K562 (cell line): ENCODE results near the gene DLL4. TPM values are rescaled to one million over a fixed set of nuclear protein-coding genes. Genes with fewer than 3 reads are reported as not detected.
A peak's percentile ranks its signal among the peaks of the same experiment; 100 is the strongest.

Experiments used
- ATAC-seq: fragments of 200-7000 bp; cut with Tn5 transposase; 3 replicates; pipeline ENCODE4 v1.9.1; 2020; ENCODE audit warnings: moderate library complexity
- BruUV-seq: library from RNA; stranded (reverse); fragments of 400-500 nt; replicated peaks from 2 replicates; lab custom pipeline; 2021; lab: Mats Ljungman, UMichigan
- CTCF ChIA-PET: fragments of 300-600 bp; formaldehyde crosslinking; extraction: SDS; loops from one replicate; lab custom pipeline; 2021; ENCODE audit warnings: low intra/inter-chr PET ratio; lab: Yijun Ruan, JAX
- POLR2A ChIA-PET: fragments of 300-600, 350-650 bp; sonication (Branson Sonifier 250); formaldehyde crosslinking; extraction: SDS; loops from one replicate; lab custom pipeline; 2021; ENCODE audit warnings: antibody characterized with exemption, inconsistent platforms; lab: Yijun Ruan, JAX
- DNase-seq, 4 experiments: peaks; one replicate each; pipeline versions ENCODE4 v3.0.0 to v3.0.0-alpha.2; 2011 to 2018; ENCODE audit warnings: low spot score in 3 of 4, mixed read lengths in 3 of 4; ENCODE audit errors: extremely low read depth in 1 of 4
- FAIRE-seq: peaks from 2 replicates; lab custom pipeline; 2011; peaks lifted over from hg19 to GRCh38; lab: Jason Lieb, UNC
- H2AFZ ChIP-seq: 2 replicates; pipeline ENCODE4 v1.6.0; 2011; ENCODE audit warnings: low read depth, low read length, control low read depth, inconsistent platforms
- H3K27ac ChIP-seq: fragments of 200-600 bp; 3 replicates; pipeline ENCODE4 v1.8.0; 2011; ENCODE audit warnings: low read depth, mild to moderate bottlenecking, control low read depth, inconsistent platforms, low read length, moderate library complexity, mixed read lengths; ENCODE audit errors: extremely low read depth
- H3K27me3 ChIP-seq, 2 experiments: fragments of 300-600 bp in 1 of 2; 2 replicates in 1 of 2; 3 replicates in 1 of 2; pipeline versions ENCODE4 v1.6.0 to v1.8.0; 2011; ENCODE audit warnings: inconsistent platforms in 2 of 2, low read length in 2 of 2, mild to moderate bottlenecking in 1 of 2, mixed read lengths in 1 of 2, moderate library complexity in 1 of 2; ENCODE audit not compliant: control insufficient read depth in 2 of 2, insufficient read depth in 2 of 2
- H3K36me3 ChIP-seq: fragments of 300-600 bp; 3 replicates; pipeline ENCODE4 v1.8.0; 2011; ENCODE audit warnings: mild to moderate bottlenecking, low read length, inconsistent platforms; ENCODE audit not compliant: control insufficient read depth, insufficient read depth
- H3K4me1 ChIP-seq, 2 experiments: fragments of 200-600 bp in 1 of 2; replicated peaks in 1 of 2; 2 replicates in 1 of 2; 3 replicates in 1 of 2; pipeline versions ENCODE4 v1.5.1 to v1.8.0; 2011; ENCODE audit warnings: inconsistent platforms in 2 of 2, low read length in 2 of 2, mild to moderate bottlenecking in 1 of 2, mixed read lengths in 1 of 2, moderate library complexity in 1 of 2; ENCODE audit not compliant: control insufficient read depth in 2 of 2, insufficient read depth in 2 of 2
- H3K4me2 ChIP-seq: 2 replicates; pipeline ENCODE4 v1.6.1; 2011; ENCODE audit warnings: low read length, control low read depth, inconsistent platforms, mixed read lengths; ENCODE audit not compliant: insufficient read depth
- H3K4me3 ChIP-seq: fragments of 200-600 bp; sonication (generic), shearing (Covaris generic); 2 replicates; pipeline ENCODE4 v1.5.1; 2016; ENCODE audit warnings: control low read depth, inconsistent platforms
- H3K79me2 ChIP-seq: fragments of 200-600 bp; 3 replicates; pipeline ENCODE4 v1.8.0; 2011; ENCODE audit warnings: low read length, inconsistent platforms; ENCODE audit not compliant: control insufficient read depth, insufficient read depth
- H3K9ac ChIP-seq, 2 experiments: 2 replicates each; pipeline versions ENCODE4 v1.6.0 to v1.6.1; 2011; ENCODE audit warnings: low read depth in 2 of 2, low read length in 2 of 2, control low read depth in 1 of 2, inconsistent platforms in 1 of 2, mild to moderate bottlenecking in 1 of 2, mixed read lengths in 1 of 2; ENCODE audit not compliant: insufficient read depth in 1 of 2
- H3K9me1 ChIP-seq: one replicate; pipeline ENCODE4 v1.6.0; 2011; ENCODE audit warnings: inconsistent platforms, mild to moderate bottlenecking, low read length, moderate library complexity; ENCODE audit not compliant: control insufficient read depth, insufficient read depth
- H3K9me3 ChIP-seq: replicated peaks from 2 replicates; pipeline ENCODE4 v1.5.1; 2011; ENCODE audit warnings: low read depth, low read length, inconsistent platforms; ENCODE audit not compliant: control insufficient read depth, insufficient read depth
- H4K20me1 ChIP-seq: replicated peaks from 2 replicates; pipeline ENCODE4 v1.6.1; 2011; ENCODE audit warnings: low read length, inconsistent platforms, mixed read lengths; ENCODE audit not compliant: control insufficient read depth, insufficient read depth
- HSF4 ChIP-seq: fragments of 250-450 bp; sonication (Bioruptor Pico); IDR thresholded peaks from 2 replicates; pipeline ENCODE4 v2.1.2; 2022; ENCODE audit warnings: mild to moderate bottlenecking, moderate library complexity, borderline replicate concordance
- NFIC ChIP-seq: fragments of 450-650 bp; IDR thresholded peaks from 2 replicates; pipeline ENCODE4 v1.6.1; 2017; ENCODE audit warnings: mild to moderate bottlenecking, inconsistent platforms
- NFIX ChIP-seq: fragments of 250-450 bp; sonication (Bioruptor Pico); IDR thresholded peaks from 2 replicates; pipeline ENCODE4 v1.4.0; 2020; ENCODE audit warnings: low read depth, mild to moderate bottlenecking, moderate library complexity
- ZNF316 ChIP-seq: fragments of 450-650 bp; IDR thresholded peaks from 2 replicates; pipeline ENCODE4 v1.6.1; 2016
- WGBS: fragments of 100-300 bp; shearing (Covaris generic); methylation state at CpG from one replicate; pipeline ENCODE4 v1.1.6; 2016; ENCODE audit warnings: low coverage, mixed read lengths; ENCODE audit not compliant: insufficient coverage; ENCODE audit errors: missing lambda C conversion rate; 5-methylcytosine and 5-hydroxymethylcytosine counted together
- in situ Hi-C: fragments of 300-500 bp; cut with MboI; formaldehyde crosslinking; loops from 4 replicates; pipeline ENCODE4 v1.15.0; 2018; ENCODE audit warnings: inconsistent platforms, mixed read lengths
- intact Hi-C: fragments of 100-400 bp; cut with micrococcal nuclease; formaldehyde crosslinking; loops from 2 replicates; pipeline ENCODE4 v1.14.2; 2022
- polyA plus RNA-seq, 8 experiments: library from polyadenylated mRNA; depleted of rRNA in 4 of 8; stranded (reverse) in 5 of 8; unstranded in 3 of 8; fragments of >200 nt; fragmentation: Nextera tagmentation in 2 of 8; fragmentation: Illumina TruSeq in 1 of 8; extraction: Ambion mirVana in 2 of 8; extraction: Trizol in 1 of 8; gene quantifications; 2 replicates each; pipeline versions ENCODE4 v1.2.1 to v1.2.3, GENCODE V29; 2011 to 2014; ENCODE audit warnings: inconsistent platforms in 1 of 8, missing spikeins in 1 of 8
- small RNA-seq: library from RNA; depleted of rRNA; stranded (forward); fragments of <200 nt; gene quantifications from one replicate; pipeline ENCODE3, GENCODE V24; 2014
- total RNA-seq, 7 experiments: library from RNA; depleted of rRNA in 6 of 7; stranded (reverse); fragments of >200 nt in 6 of 7; fragmentation: Illumina TruSeq in 2 of 7; extraction: Trizol in 2 of 7; gene quantifications; 2 replicates each; pipeline versions ENCODE4 v1.2.1 to v1.2.3, GENCODE V29; 2011 to 2021; ENCODE audit warnings: low replicate concordance in 1 of 7
- TF ChIP-seq, protein P1 (sequence below): sonication (generic); formaldehyde crosslinking; IDR thresholded peaks from 2 replicates; pipeline ENCODE4 v1.4.0; 2020; ENCODE audit warnings: mild to moderate bottlenecking, missing genetic modification reagents

Gene DLL4
- total and polyA plus RNA-seq, 9 of the 15 experiments (the other 6 are each of a cell fraction or from before 2014, with no cell fraction given) = 0.04 to 1.1 (median 0.41) TPM; not detected in 1

DNA sequence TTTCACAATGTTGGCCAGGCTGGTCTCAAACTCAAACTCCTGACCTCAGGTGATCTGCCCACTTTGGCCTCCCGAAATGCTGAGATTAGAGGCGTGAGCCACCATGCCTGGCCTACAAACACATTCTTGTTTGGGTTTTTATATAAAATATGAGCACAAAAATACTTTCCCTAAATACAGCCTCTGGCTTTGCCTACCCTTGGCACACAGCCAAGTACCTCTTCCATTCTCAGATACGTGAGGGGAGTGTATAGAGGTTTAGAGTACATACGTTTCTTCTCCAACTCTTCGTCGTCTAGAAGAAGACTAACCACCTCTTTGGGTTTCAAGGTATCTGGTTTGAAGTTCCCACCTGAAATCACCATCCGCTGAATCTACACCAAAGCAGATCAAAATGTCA lies 57.7 kb downstream of the DLL4 start:
- BruUV-seq = no TSS peak
- FAIRE-seq = no peak

GRCh38 chr15:40988156-40988555 lies 59.0 kb downstream of the DLL4 start:
- BruUV-seq = no TSS peak
- DNase-seq = no peak

More for the DNA sequence above, 57.7 kb downstream of the DLL4 start:
- whole genome bisulfite sequencing = 95% methylated on average over 7 of the region's 7 CpGs
- H3K27me3 ChIP-seq = no peaks in the 10 kb centered on the region
- ChIA-PET CTCF (no interaction called here), POLR2A (no interaction called here)
- no peak overlapping the region for H3K4me2 ChIP-seq
- H3K9me3 ChIP-seq = no peaks in the 10 kb centered on the region
- peaks cover 86% of the 10 kb centered on the region for H3K36me3 ChIP-seq
- in situ Hi-C loops (no loop called here), intact Hi-C loops (no loop called here)
- no peaks in the 10 kb centered on the region for H3K9me1 ChIP-seq
- TF ChIP-seq, protein P1, sequence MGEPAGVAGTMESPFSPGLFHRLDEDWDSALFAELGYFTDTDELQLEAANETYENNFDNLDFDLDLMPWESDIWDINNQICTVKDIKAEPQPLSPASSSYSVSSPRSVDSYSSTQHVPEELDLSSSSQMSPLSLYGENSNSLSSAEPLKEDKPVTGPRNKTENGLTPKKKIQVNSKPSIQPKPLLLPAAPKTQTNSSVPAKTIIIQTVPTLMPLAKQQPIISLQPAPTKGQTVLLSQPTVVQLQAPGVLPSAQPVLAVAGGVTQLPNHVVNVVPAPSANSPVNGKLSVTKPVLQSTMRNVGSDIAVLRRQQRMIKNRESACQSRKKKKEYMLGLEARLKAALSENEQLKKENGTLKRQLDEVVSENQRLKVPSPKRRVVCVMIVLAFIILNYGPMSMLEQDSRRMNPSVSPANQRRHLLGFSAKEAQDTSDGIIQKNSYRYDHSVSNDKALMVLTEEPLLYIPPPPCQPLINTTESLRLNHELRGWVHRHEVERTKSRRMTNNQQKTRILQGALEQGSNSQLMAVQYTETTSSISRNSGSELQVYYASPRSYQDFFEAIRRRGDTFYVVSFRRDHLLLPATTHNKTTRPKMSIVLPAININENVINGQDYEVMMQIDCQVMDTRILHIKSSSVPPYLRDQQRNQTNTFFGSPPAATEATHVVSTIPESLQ (CRISPR knock-in tag) = no peak
- TF ChIP-seq NFIC (peak; percentile 96), NFIX (CRISPR knock-in tag) (peak; percentile 84)
- H2AFZ ChIP-seq = no peak overlapping the region
- ATAC-seq (no peak), DNase-seq (no peak)
- no peak overlapping the region for H3K27ac ChIP-seq
- H3K4me1 ChIP-seq = no peaks in the 10 kb centered on the region
- H4K20me1 ChIP-seq = no peaks in the 10 kb centered on the region; the same call in 1 of the 2 replicates
- no peaks in the 10 kb centered on the region for H3K79me2 ChIP-seq
- H3K4me3 ChIP-seq = no peak overlapping the region
- H3K9ac ChIP-seq = no peak overlapping the region

More at GRCh38 chr15:40988156-40988555, 59.0 kb downstream of the DLL4 start:
- TF ChIP-seq ZNF316 (peak; percentile 27; the same call in 1 of the 2 replicates), HSF4 (CRISPR knock-in tag) (no peak)
- no peak overlapping the region for H3K27ac ChIP-seq
- CTCF ChIA-PET = no interaction called here
- no peaks in the 10 kb centered on the region for H3K9me1 ChIP-seq
- H4K20me1 ChIP-seq = no peaks in the 10 kb centered on the region; the same call in 1 of the 2 replicates
- intact Hi-C loops = no loop called here
- POLR2A ChIA-PET = no interaction called here
- H3K36me3 ChIP-seq = peaks cover 86% of the 10 kb centered on the region
- no peaks in the 10 kb centered on the region for H3K79me2 ChIP-seq
- no peaks in the 10 kb centered on the region for H3K27me3 ChIP-seq
- no peak overlapping the region for H3K4me2 ChIP-seq
- H3K9me3 ChIP-seq = no peaks in the 10 kb centered on the region
- in situ Hi-C loops = no loop called here
- FAIRE-seq = no peak
- H3K9ac ChIP-seq = no peak overlapping the region
- ATAC-seq = no peak
- no peaks in the 10 kb centered on the region for H3K4me1 ChIP-seq
- H3K4me3 ChIP-seq = no peak overlapping the region
- no peak overlapping the region for H2AFZ ChIP-seq
- 88% methylated on average over 4 of the region's 4 CpGs for WGBS

Small RNA genes lying within 50 kb of the gene (small RNA-seq; reads per million reads assigned to genes)
- not detected for gene ISCA1P4

Other genes with a start within 250 kb of the DLL4 start
Only the 7 nearest of the 12 such genes appear.
- 13.1 and 20.8 TPM in 2 replicates for gene ZFYVE19, start 122.3 kb upstream of the DLL4 start, total RNA-seq (2014; rRNA removed)
- 7.9 and 13.1 TPM in 2 replicates for gene ZFYVE19, start 122.3 kb upstream of the DLL4 start, total RNA-seq (2014; rRNA removed; fragmentation: Illumina TruSeq; extraction: Trizol)
- gene ZFYVE19, start 122.3 kb upstream of the DLL4 start, total RNA-seq (2015; rRNA removed; fragmentation: Illumina TruSeq; extraction: Trizol) = 20.7 and 22.5 TPM in 2 replicates
- gene ZFYVE19, start 122.3 kb upstream of the DLL4 start, total RNA-seq (2021) = 18.2 and 19.9 TPM in 2 replicates
- 27.1 and 35.2 TPM in 2 replicates for gene ZFYVE19, start 122.3 kb upstream of the DLL4 start, polyA plus RNA-seq (2011; rRNA removed)
- 30.0 and 36.8 TPM in 2 replicates for gene ZFYVE19, start 122.3 kb upstream of the DLL4 start, polyA plus RNA-seq (2014; fragmentation: Illumina TruSeq; extraction: Trizol)
- 1 to 10 TPM; 1.5 to 3.6 TPM for gene ZFYVE19, start 122.3 kb upstream of the DLL4 start, polyA plus RNA-seq (2014; fragmentation: Nextera tagmentation; extraction: Ambion mirVana)
- gene ZFYVE19, start 122.3 kb upstream of the DLL4 start, polyA plus RNA-seq (2014; rRNA removed) = 23.4 and 23.5 TPM in 2 replicates
- 57.9 and 60.3 TPM in 2 replicates for gene DNAJC17, start 121.9 kb upstream of the DLL4 start, total RNA-seq (2014; rRNA removed)
- gene DNAJC17, start 121.9 kb upstream of the DLL4 start, total RNA-seq (2014; rRNA removed; fragmentation: Illumina TruSeq; extraction: Trizol) = 39.5 and 44.2 TPM in 2 replicates
- gene DNAJC17, start 121.9 kb upstream of the DLL4 start, total RNA-seq (2015; rRNA removed; fragmentation: Illumina TruSeq; extraction: Trizol) = 58.4 and 61.5 TPM in 2 replicates
- gene DNAJC17, start 121.9 kb upstream of the DLL4 start, total RNA-seq (2021) = 31.2 and 41.0 TPM in 2 replicates
- 33.8 and 37.9 TPM in 2 replicates for gene DNAJC17, start 121.9 kb upstream of the DLL4 start, polyA plus RNA-seq (2011; rRNA removed)
- gene DNAJC17, start 121.9 kb upstream of the DLL4 start, polyA plus RNA-seq (2014; fragmentation: Illumina TruSeq; extraction: Trizol) = 51.3 and 68.6 TPM in 2 replicates
- gene DNAJC17, start 121.9 kb upstream of the DLL4 start, polyA plus RNA-seq (2014; fragmentation: Nextera tagmentation; extraction: Ambion mirVana) = 1 to 10 TPM; 2.4 to 9.1 TPM
- gene DNAJC17, start 121.9 kb upstream of the DLL4 start, polyA plus RNA-seq (2014; rRNA removed) = 66.6 and 79.4 TPM in 2 replicates
- not detected in 2 replicates for gene PPP1R14D, start 100.6 kb upstream of the DLL4 start, total RNA-seq (2014; rRNA removed)
- not detected in 2 replicates for gene PPP1R14D, start 100.6 kb upstream of the DLL4 start, total RNA-seq (2014; rRNA removed; fragmentation: Illumina TruSeq; extraction: Trizol)
- gene PPP1R14D, start 100.6 kb upstream of the DLL4 start, total RNA-seq (2015; rRNA removed; fragmentation: Illumina TruSeq; extraction: Trizol) = not detected in 2 replicates
- not detected in 2 replicates for gene PPP1R14D, start 100.6 kb upstream of the DLL4 start, total RNA-seq (2021)
- 0.11 TPM in 1 of 2 replicates, not detected in the other for gene PPP1R14D, start 100.6 kb upstream of the DLL4 start, polyA plus RNA-seq (2011; rRNA removed)
- not detected in 2 replicates for gene PPP1R14D, start 100.6 kb upstream of the DLL4 start, polyA plus RNA-seq (2014; fragmentation: Illumina TruSeq; extraction: Trizol)
- gene PPP1R14D, start 100.6 kb upstream of the DLL4 start, polyA plus RNA-seq (2014; fragmentation: Nextera tagmentation; extraction: Ambion mirVana) = under 1 TPM; 0.11 to 0.18 TPM
- gene PPP1R14D, start 100.6 kb upstream of the DLL4 start, polyA plus RNA-seq (2014; rRNA removed) = not detected in 2 replicates
- 1.5 and 2.1 TPM in 2 replicates for gene SPINT1, start 85.3 kb upstream of the DLL4 start, total RNA-seq (2014; rRNA removed)
- gene SPINT1, start 85.3 kb upstream of the DLL4 start, total RNA-seq (2014; rRNA removed; fragmentation: Illumina TruSeq; extraction: Trizol) = 1.1 and 1.8 TPM in 2 replicates
- 0.94 and 0.98 TPM in 2 replicates for gene SPINT1, start 85.3 kb upstream of the DLL4 start, total RNA-seq (2015; rRNA removed; fragmentation: Illumina TruSeq; extraction: Trizol)
- 3.2 and 4.5 TPM in 2 replicates for gene SPINT1, start 85.3 kb upstream of the DLL4 start, total RNA-seq (2021)
- gene SPINT1, start 85.3 kb upstream of the DLL4 start, polyA plus RNA-seq (2011; rRNA removed) = 2.8 and 5.6 TPM in 2 replicates
- 3.9 and 4.5 TPM in 2 replicates for gene SPINT1, start 85.3 kb upstream of the DLL4 start, polyA plus RNA-seq (2014; fragmentation: Illumina TruSeq; extraction: Trizol)
- gene SPINT1, start 85.3 kb upstream of the DLL4 start, polyA plus RNA-seq (2014; fragmentation: Nextera tagmentation; extraction: Ambion mirVana) = under 1 TPM; 0.78 to 0.80 TPM
- 2.3 and 3.3 TPM in 2 replicates for gene SPINT1, start 85.3 kb upstream of the DLL4 start, polyA plus RNA-seq (2014; rRNA removed)
- 2.0 and 2.2 TPM in 2 replicates for gene RHOV, start 55.1 kb upstream of the DLL4 start, total RNA-seq (2014; rRNA removed)
- gene RHOV, start 55.1 kb upstream of the DLL4 start, total RNA-seq (2014; rRNA removed; fragmentation: Illumina TruSeq; extraction: Trizol) = 0.73 and 1.1 TPM in 2 replicates
- 0.45 and 0.72 TPM in 2 replicates for gene RHOV, start 55.1 kb upstream of the DLL4 start, total RNA-seq (2015; rRNA removed; fragmentation: Illumina TruSeq; extraction: Trizol)
- gene RHOV, start 55.1 kb upstream of the DLL4 start, total RNA-seq (2021) = 1.9 and 2.0 TPM in 2 replicates
- 1.1 and 1.2 TPM in 2 replicates for gene RHOV, start 55.1 kb upstream of the DLL4 start, polyA plus RNA-seq (2011; rRNA removed)
- gene RHOV, start 55.1 kb upstream of the DLL4 start, polyA plus RNA-seq (2014; fragmentation: Illumina TruSeq; extraction: Trizol) = 1.1 TPM in 2 replicates
- gene RHOV, start 55.1 kb upstream of the DLL4 start, polyA plus RNA-seq (2014; fragmentation: Nextera tagmentation; extraction: Ambion mirVana) = under 1 TPM; 0.08 to 0.18 TPM
- gene RHOV, start 55.1 kb upstream of the DLL4 start, polyA plus RNA-seq (2014; rRNA removed) = 1.4 and 2.6 TPM in 2 replicates
- gene VPS18, start 34.9 kb upstream of the DLL4 start, total RNA-seq (2014; rRNA removed) = 17.3 and 20.0 TPM in 2 replicates
- 4.3 and 5.3 TPM in 2 replicates for gene VPS18, start 34.9 kb upstream of the DLL4 start, total RNA-seq (2014; rRNA removed; fragmentation: Illumina TruSeq; extraction: Trizol)
- gene VPS18, start 34.9 kb upstream of the DLL4 start, total RNA-seq (2015; rRNA removed; fragmentation: Illumina TruSeq; extraction: Trizol) = 14.6 and 14.7 TPM in 2 replicates
- 19.9 and 20.8 TPM in 2 replicates for gene VPS18, start 34.9 kb upstream of the DLL4 start, total RNA-seq (2021)
- 5.9 and 9.0 TPM in 2 replicates for gene VPS18, start 34.9 kb upstream of the DLL4 start, polyA plus RNA-seq (2011; rRNA removed)
- 9.5 and 11.8 TPM in 2 replicates for gene VPS18, start 34.9 kb upstream of the DLL4 start, polyA plus RNA-seq (2014; fragmentation: Illumina TruSeq; extraction: Trizol)
- under 1 TPM; 0.73 to 0.88 TPM for gene VPS18, start 34.9 kb upstream of the DLL4 start, polyA plus RNA-seq (2014; fragmentation: Nextera tagmentation; extraction: Ambion mirVana)
- 8.5 and 9.9 TPM in 2 replicates for gene VPS18, start 34.9 kb upstream of the DLL4 start, polyA plus RNA-seq (2014; rRNA removed)
- 33.2 and 36.8 TPM in 2 replicates for gene CHAC1, start 24.1 kb downstream of the DLL4 start, total RNA-seq (2014; rRNA removed)
- gene CHAC1, start 24.1 kb downstream of the DLL4 start, total RNA-seq (2014; rRNA removed; fragmentation: Illumina TruSeq; extraction: Trizol) = 6.3 and 7.5 TPM in 2 replicates
- 0.19 and 0.47 TPM in 2 replicates for gene CHAC1, start 24.1 kb downstream of the DLL4 start, total RNA-seq (2015; rRNA removed; fragmentation: Illumina TruSeq; extraction: Trizol)
- 29.6 and 33.3 TPM in 2 replicates for gene CHAC1, start 24.1 kb downstream of the DLL4 start, total RNA-seq (2021)
- 7.1 and 16.0 TPM in 2 replicates for gene CHAC1, start 24.1 kb downstream of the DLL4 start, polyA plus RNA-seq (2011; rRNA removed)
- 15.1 and 32.3 TPM in 2 replicates for gene CHAC1, start 24.1 kb downstream of the DLL4 start, polyA plus RNA-seq (2014; fragmentation: Illumina TruSeq; extraction: Trizol)
- gene CHAC1, start 24.1 kb downstream of the DLL4 start, polyA plus RNA-seq (2014; fragmentation: Nextera tagmentation; extraction: Ambion mirVana) = 1 to 10 TPM; 2.5 to 4.4 TPM
- gene CHAC1, start 24.1 kb downstream of the DLL4 start, polyA plus RNA-seq (2014; rRNA removed) = 33.6 and 39.0 TPM in 2 replicates